Activated B cell treated with CpG ODN at 0.5 μM for 24 hours (primary cell): ENCODE results near the gene SYNE2. TPM values are rescaled to one million over a fixed set of nuclear protein-coding genes. Genes with fewer than 3 reads are reported as not detected.

ENCODE experiments used
- ATAC-seq: fragments of 200-7000 bp; cut with Tn5 transposase; one replicate; pipeline ENCODE4 v1.10.0; 2021; ENCODE audit warnings: low read depth, mild to moderate bottlenecking, moderate library complexity
- CTCF ChIA-PET: fragments of 350-600 bp; sonication (Branson Sonifier 250); formaldehyde crosslinking; loops from one replicate; lab custom pipeline; 2021; ENCODE audit warnings: antibody characterized with exemption; lab: Charles Lee
- POLR2A ChIA-PET: fragments of 350-600 bp; sonication (Branson Sonifier 250); formaldehyde crosslinking; loops from one replicate; lab custom pipeline; 2021; ENCODE audit warnings: antibody characterized with exemption; lab: Charles Lee
- DNase-seq: peaks from one replicate; pipeline ENCODE4 v3.0.0; 2022
- H3K27ac Mint-ChIP-seq: one replicate; pipeline ENCODE4 v1.8.0; 2020; ENCODE audit warnings: mixed read lengths
- H3K27me3 Mint-ChIP-seq: one replicate; pipeline ENCODE4 v1.8.0; 2021; ENCODE audit warnings: mixed read lengths
- H3K36me3 Mint-ChIP-seq: one replicate; pipeline ENCODE4 v1.8.0; 2021; ENCODE audit warnings: low read depth, mixed read lengths
- H3K4me1 Mint-ChIP-seq: one replicate; pipeline ENCODE4 v1.8.0; 2021; ENCODE audit warnings: mixed read lengths
- H3K4me3 Mint-ChIP-seq: one replicate; pipeline ENCODE4 v1.8.0; 2020; ENCODE audit warnings: mild to moderate bottlenecking, mixed read lengths
- H3K9me3 Mint-ChIP-seq: one replicate; pipeline ENCODE4 v1.8.0; 2020; ENCODE audit warnings: mixed read lengths
- CTCF ChIP-seq: fragments of 200-600 bp; IDR thresholded peaks from one replicate; pipeline ENCODE4 v1.8.0; 2022; ENCODE audit warnings: antibody characterized with exemption, mild to moderate bottlenecking
- intact Hi-C: fragments of 100-400 bp; cut with micrococcal nuclease; formaldehyde crosslinking; loops from one replicate; pipeline ENCODE4 v1.15.1; 2024
- total RNA-seq: library from RNA; stranded (reverse); gene quantifications from 2 replicates; pipeline ENCODE4 v1.2.3, GENCODE V29; 2022

Gene SYNE2
- total RNA-seq, 1 donor from 2014 or later = 40.1 TPM

DNA sequence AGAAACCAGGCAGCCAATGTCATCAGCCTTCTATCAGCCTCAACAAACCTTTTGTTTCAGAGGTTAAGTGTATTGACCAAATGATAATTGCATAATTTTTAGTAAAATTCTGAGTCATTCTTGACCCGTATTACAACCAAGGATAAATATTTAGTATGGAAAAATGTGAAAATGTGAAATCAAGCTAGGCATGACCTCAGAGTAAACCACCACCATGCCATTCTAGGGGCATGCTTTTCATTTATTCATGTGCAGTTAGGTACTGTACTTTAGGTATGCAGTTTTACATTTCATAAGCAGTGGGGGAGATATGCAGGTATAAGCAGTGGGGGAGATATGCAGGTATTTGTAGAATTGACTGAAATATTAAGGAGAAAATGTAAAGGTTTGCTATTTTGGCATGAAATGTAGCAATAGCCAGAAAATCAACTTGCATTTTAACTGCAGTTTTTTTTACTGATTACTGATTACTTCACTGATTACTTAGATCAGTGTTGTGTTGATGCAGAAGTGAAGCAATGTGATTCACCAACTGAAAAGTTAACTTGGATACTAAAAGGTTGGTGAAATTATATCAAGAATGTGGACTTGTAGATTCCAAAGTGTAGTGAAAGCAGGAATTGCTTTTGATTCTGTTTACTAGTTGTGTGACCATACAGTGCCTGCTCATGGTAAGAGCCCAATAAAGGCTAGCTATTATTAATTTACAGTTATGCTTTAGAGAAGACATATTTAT is 257.2 kb downstream of the SYNE2 start:
- ChIA-PET POLR2A (interaction anchor here (0.7 kb wide), 1 partner anchor 164 kb away, joined by 11 read pairs; no protein-coding TSS in a partner anchor), CTCF (interaction anchor here (1.4 kb wide), 1 partner anchor 340 kb away, joined by 3 read pairs; no protein-coding TSS in a partner anchor)
- Mint-ChIP-seq H3K4me1 (no peaks in the 10 kb centered on the region), H3K4me3 (no peak overlapping the region), H3K27me3 (no peaks in the 10 kb centered on the region), H3K27ac (no peak overlapping the region), H3K9me3 (no peaks in the 10 kb centered on the region), H3K36me3 (peaks cover 19% of the 10 kb centered on the region)
- DNase-seq (no peak), ATAC-seq (no peak)
- intact Hi-C loops = no loop called here
- no peak for TF ChIP-seq CTCF

- Mint-ChIP-seq H3K27me3 (no peaks in the 10 kb centered on the region), H3K36me3 (peaks cover 18% of the 10 kb centered on the region), H3K27ac (no peak overlapping the region), H3K4me3 (no peak overlapping the region), H3K9me3 (no peaks in the 10 kb centered on the region), H3K4me1 (no peaks in the 10 kb centered on the region)
- DNase-seq (no peak), ATAC-seq (no peak)
- TF ChIP-seq CTCF = no peak
- CTCF ChIA-PET = no interaction called here
- POLR2A ChIA-PET = no interaction called here
- intact Hi-C loops = no loop called here
Measured at GRCh38 chr14:64110802-64111201, 258.0 kb downstream of the SYNE2 start.

- Mint-ChIP-seq H3K4me1 (no peaks in the 10 kb centered on the region), H3K27me3 (no peaks in the 10 kb centered on the region), H3K27ac (no peak overlapping the region), H3K36me3 (peaks cover 14% of the 10 kb centered on the region), H3K9me3 (no peaks in the 10 kb centered on the region), H3K4me3 (no peak overlapping the region)
- POLR2A ChIA-PET = no interaction called here
- DNase-seq = no peak
- TF ChIP-seq CTCF = no peak
- intact Hi-C loops = no loop called here
- ATAC-seq = no peak
- CTCF ChIA-PET = no interaction called here
Measured at GRCh38 chr14:64112867-64113678, 260.3 kb downstream of the SYNE2 start.

GRCh38 chr14:64114166-64114565 is 261.4 kb downstream of the SYNE2 start:
- intact Hi-C loops = no loop called here
- CTCF ChIA-PET = no interaction called here
- TF ChIP-seq CTCF = no peak
- Mint-ChIP-seq H3K27ac (no peak overlapping the region), H3K9me3 (no peaks in the 10 kb centered on the region), H3K27me3 (no peaks in the 10 kb centered on the region), H3K36me3 (peaks cover 12% of the 10 kb centered on the region), H3K4me1 (no peaks in the 10 kb centered on the region), H3K4me3 (no peak overlapping the region)
- ATAC-seq (no peak), DNase-seq (no peak)
- POLR2A ChIA-PET = no interaction called here

- ChIA-PET CTCF (no interaction called here), POLR2A (no interaction called here)
- no peak overlapping the region for H3K4me3 Mint-ChIP-seq
- TF ChIP-seq CTCF = no peak
- DNase-seq (no peak), ATAC-seq (no peak)
- H3K27ac Mint-ChIP-seq = no peak overlapping the region
- H3K27me3 Mint-ChIP-seq = no peaks in the 10 kb centered on the region
- no peaks in the 10 kb centered on the region for H3K9me3 Mint-ChIP-seq
- H3K36me3 Mint-ChIP-seq = peaks cover 18% of the 10 kb centered on the region
- no peaks in the 10 kb centered on the region for H3K4me1 Mint-ChIP-seq
- intact Hi-C loops = no loop called here
Measured at GRCh38 chr14:64114796-64115195, 262.0 kb downstream of the SYNE2 start.
